ENCODE results near the gene KCNJ10. TPM values are rescaled to one million over a fixed set of nuclear protein-coding genes. Genes with fewer than 3 reads are reported as not detected.

KCNJ10 gene
- total RNA-seq, 2 experiments from 2014 or later = 0.29 TPM; not detected in 1

GRCh38 chr1:159962176-159962575, 107.8 kb downstream of the KCNJ10 start:
- intact Hi-C loops (cut with micrococcal nuclease; ENCODE audit: unreplicated experiment) = no loop called here
- H3K36me3 ChIP-seq (ENCODE audit: insufficient read depth, low read length) = no peaks in the 10 kb centered on the region
- BruUV-seq (replicated peaks) = no TSS peak
- TF ChIP-seq EZH2phosphoT487 (IDR thresholded peaks at IDR 0.05; ENCODE audit: borderline replicate concordance, low read depth, low read length) = no peak
- no peaks in the 10 kb centered on the region for H3K9me2 ChIP-seq (ENCODE audit: insufficient read depth, low read length)
- no peak overlapping the region for H3K27ac ChIP-seq (ENCODE audit: low read depth, low read length, poor library complexity, severe bottlenecking)
- H3K4me3 ChIP-seq (ENCODE audit: low read depth, low read length, poor library complexity, severe bottlenecking) = no peak overlapping the region
- no peak overlapping the region for H2AFZ ChIP-seq (ENCODE audit: low read length)
- no peaks in the 10 kb centered on the region for H3K79me2 ChIP-seq (ENCODE audit: insufficient read depth, low read depth, low read length)
- POLR2A ChIA-PET = no interaction called here
- no peaks in the 10 kb centered on the region for H3K4me1 ChIP-seq (ENCODE audit: insufficient read depth, low read length, poor library complexity, severe bottlenecking)
- CTCF ChIA-PET (ENCODE audit: unreplicated experiment) = no interaction called here
- no peaks in the 10 kb centered on the region for H4K20me1 ChIP-seq (ENCODE audit: insufficient read depth, low read length)
- no peak overlapping the region for H3K4me2 ChIP-seq (ENCODE audit: low read length)
- no peaks in the 10 kb centered on the region for H3K9me3 ChIP-seq (ENCODE audit: low read length)
- DNase-seq (ENCODE audit: low spot score) = no peak

DNA sequence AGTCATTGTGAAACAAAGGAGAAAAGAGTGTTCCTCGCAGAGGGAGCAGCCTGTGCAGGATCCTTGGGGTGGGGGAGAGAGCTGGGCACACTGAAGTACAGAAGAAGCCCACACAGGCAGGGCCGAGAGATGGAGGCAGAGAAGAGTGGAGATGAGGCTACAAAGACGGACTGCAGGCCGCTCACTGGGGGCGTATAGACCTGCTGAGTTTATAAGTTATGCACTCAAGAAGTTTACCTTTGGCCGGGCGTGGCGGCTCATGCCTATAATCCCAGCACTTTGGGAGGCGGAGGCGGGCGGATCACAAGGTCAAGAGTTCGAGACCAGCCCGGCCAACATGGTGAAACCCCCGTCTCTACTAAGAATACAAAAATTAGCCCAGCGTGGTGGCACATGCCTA, 108.3 kb downstream of the KCNJ10 start:
- TF ChIP-seq, protein P1, sequence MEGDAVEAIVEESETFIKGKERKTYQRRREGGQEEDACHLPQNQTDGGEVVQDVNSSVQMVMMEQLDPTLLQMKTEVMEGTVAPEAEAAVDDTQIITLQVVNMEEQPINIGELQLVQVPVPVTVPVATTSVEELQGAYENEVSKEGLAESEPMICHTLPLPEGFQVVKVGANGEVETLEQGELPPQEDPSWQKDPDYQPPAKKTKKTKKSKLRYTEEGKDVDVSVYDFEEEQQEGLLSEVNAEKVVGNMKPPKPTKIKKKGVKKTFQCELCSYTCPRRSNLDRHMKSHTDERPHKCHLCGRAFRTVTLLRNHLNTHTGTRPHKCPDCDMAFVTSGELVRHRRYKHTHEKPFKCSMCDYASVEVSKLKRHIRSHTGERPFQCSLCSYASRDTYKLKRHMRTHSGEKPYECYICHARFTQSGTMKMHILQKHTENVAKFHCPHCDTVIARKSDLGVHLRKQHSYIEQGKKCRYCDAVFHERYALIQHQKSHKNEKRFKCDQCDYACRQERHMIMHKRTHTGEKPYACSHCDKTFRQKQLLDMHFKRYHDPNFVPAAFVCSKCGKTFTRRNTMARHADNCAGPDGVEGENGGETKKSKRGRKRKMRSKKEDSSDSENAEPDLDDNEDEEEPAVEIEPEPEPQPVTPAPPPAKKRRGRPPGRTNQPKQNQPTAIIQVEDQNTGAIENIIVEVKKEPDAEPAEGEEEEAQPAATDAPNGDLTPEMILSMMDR (conservative IDR thresholded peaks at IDR 0.05; ENCODE audit: low read length) = no peak
- TF ChIP-seq EZH2phosphoT487 (IDR thresholded peaks at IDR 0.05; ENCODE audit: borderline replicate concordance, low read depth, low read length) = no peak
- POLR2A ChIA-PET = no interaction called here
- Histone ChIP-seq H3K9me2 (ENCODE audit: insufficient read depth, low read length) (no peaks in the 10 kb centered on the region), H3K27ac (ENCODE audit: low read depth, low read length, poor library complexity, severe bottlenecking) (no peak overlapping the region), H2AFZ (ENCODE audit: low read length) (no peak overlapping the region), H3K79me2 (ENCODE audit: insufficient read depth, low read depth, low read length) (no peaks in the 10 kb centered on the region), H3K4me2 (ENCODE audit: low read length) (no peak overlapping the region), H4K20me1 (ENCODE audit: insufficient read depth, low read length) (no peaks in the 10 kb centered on the region), H3K4me3 (ENCODE audit: low read depth, low read length, poor library complexity, severe bottlenecking) (no peak overlapping the region), H3K4me1 (ENCODE audit: insufficient read depth, low read length, poor library complexity, severe bottlenecking) (no peaks in the 10 kb centered on the region), H3K36me3 (ENCODE audit: insufficient read depth, low read length) (no peaks in the 10 kb centered on the region), H3K9me3 (ENCODE audit: low read length) (no peaks in the 10 kb centered on the region)
- no peak for DNase-seq (ENCODE audit: low spot score)
- CTCF ChIA-PET (ENCODE audit: unreplicated experiment) = no interaction called here
- intact Hi-C loops (cut with micrococcal nuclease; ENCODE audit: unreplicated experiment) = no loop called here
- BruUV-seq (replicated peaks) = no TSS peak

DNA sequence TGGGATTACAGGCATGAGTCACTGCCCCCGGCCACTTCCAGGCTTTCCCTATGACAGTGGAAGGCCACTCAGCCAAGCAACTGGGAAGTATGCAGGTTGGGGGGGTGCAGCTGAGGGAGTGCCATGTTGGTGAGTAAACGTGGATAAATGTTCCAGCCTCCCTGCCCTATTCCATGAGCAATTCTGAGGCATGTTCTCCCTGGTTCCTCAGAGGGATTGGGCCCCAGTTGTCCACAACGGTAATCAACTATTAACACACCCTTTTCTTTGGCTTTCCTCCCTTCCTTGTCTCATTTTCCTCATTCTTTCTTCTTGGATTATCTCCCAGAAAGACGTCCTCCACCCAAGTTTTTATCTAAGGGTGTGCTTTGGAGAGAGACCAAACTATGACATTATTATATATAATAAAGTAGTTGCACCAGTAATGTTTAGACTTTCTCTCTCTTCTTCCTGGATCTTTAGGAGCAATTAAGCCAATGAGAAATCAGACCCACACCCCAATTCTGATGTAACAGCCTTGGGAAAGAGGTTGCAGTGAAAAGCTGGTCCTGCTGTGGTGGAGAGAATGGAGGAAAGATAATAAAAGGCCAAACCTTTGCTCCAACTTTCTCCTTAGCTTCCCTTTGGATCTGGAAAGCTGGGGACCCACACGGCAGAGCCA, 109.1 kb downstream of the KCNJ10 start:
- DNase-seq (ENCODE audit: low spot score) = no peak
- Histone ChIP-seq H3K4me1 (ENCODE audit: insufficient read depth, low read length, poor library complexity, severe bottlenecking) (no peaks in the 10 kb centered on the region), H3K79me2 (ENCODE audit: insufficient read depth, low read depth, low read length) (no peaks in the 10 kb centered on the region), H3K9me2 (ENCODE audit: insufficient read depth, low read length) (no peaks in the 10 kb centered on the region), H4K20me1 (ENCODE audit: insufficient read depth, low read length) (no peaks in the 10 kb centered on the region), H3K4me2 (ENCODE audit: low read length) (no peak overlapping the region), H3K4me3 (ENCODE audit: low read depth, low read length, poor library complexity, severe bottlenecking) (no peak overlapping the region), H2AFZ (ENCODE audit: low read length) (no peak overlapping the region), H3K9me3 (ENCODE audit: low read length) (no peaks in the 10 kb centered on the region), H3K27ac (ENCODE audit: low read depth, low read length, poor library complexity, severe bottlenecking) (no peak overlapping the region), H3K36me3 (ENCODE audit: insufficient read depth, low read length) (no peaks in the 10 kb centered on the region)
- POLR2A ChIA-PET = interaction anchor here (0.7 kb wide), 1 partner anchor 16 kb away, joined by 4 read pairs; no protein-coding TSS in a partner anchor
- no TSS peak for BruUV-seq (replicated peaks)
- intact Hi-C loops (cut with micrococcal nuclease; ENCODE audit: unreplicated experiment) = no loop called here
- CTCF ChIA-PET (ENCODE audit: unreplicated experiment) = no interaction called here
- TF ChIP-seq, protein P1 (conservative IDR thresholded peaks at IDR 0.05; ENCODE audit: low read length) = no peak
- TF ChIP-seq EZH2phosphoT487 (IDR thresholded peaks at IDR 0.05; ENCODE audit: borderline replicate concordance, low read depth, low read length) = no peak
